ENCODE measurements around the gene DDOST. TPM values are rescaled to one million over a fixed set of nuclear protein-coding genes. Genes with fewer than 3 reads are reported as not detected.

Gene DDOST
- total RNA-seq, 1 donor from 2014 or later: 254 TPM

GRCh38 chr1:20666146-20666545, 5.0 kb upstream of the DDOST start:
- no peak overlapping the region for H3K4me3 Mint-ChIP-seq
- DNase-seq (ENCODE audit: extremely low spot score, unreplicated experiment): no peak
- H3K27me3 Mint-ChIP-seq: no peaks in the 10 kb centered on the region
- H3K4me1 Mint-ChIP-seq (ENCODE audit: unreplicated experiment): no peaks in the 10 kb centered on the region
- H3K27ac Mint-ChIP-seq: no peak overlapping the region
- TF ChIP-seq CTCF (conservative IDR thresholded peaks at IDR 0.05): no peak
- H3K36me3 Mint-ChIP-seq: no peaks in the 10 kb centered on the region
- no peaks in the 10 kb centered on the region for H3K9me3 Mint-ChIP-seq

GRCh38 chr1:20665726-20666125, 4.6 kb upstream of the DDOST start:
- H3K9me3 Mint-ChIP-seq: no peaks in the 10 kb centered on the region
- no peaks in the 10 kb centered on the region for H3K27me3 Mint-ChIP-seq
- H3K4me1 Mint-ChIP-seq (ENCODE audit: unreplicated experiment): no peaks in the 10 kb centered on the region
- no peak overlapping the region for H3K4me3 Mint-ChIP-seq
- DNase-seq (ENCODE audit: extremely low spot score, unreplicated experiment): no peak
- TF ChIP-seq CTCF (conservative IDR thresholded peaks at IDR 0.05): no peak
- H3K27ac Mint-ChIP-seq: no peak overlapping the region
- no peaks in the 10 kb centered on the region for H3K36me3 Mint-ChIP-seq

GRCh38 chr1:20663969-20664715, 3.0 kb upstream of the DDOST start:
- no peak overlapping the region for H3K27ac Mint-ChIP-seq

DNA sequence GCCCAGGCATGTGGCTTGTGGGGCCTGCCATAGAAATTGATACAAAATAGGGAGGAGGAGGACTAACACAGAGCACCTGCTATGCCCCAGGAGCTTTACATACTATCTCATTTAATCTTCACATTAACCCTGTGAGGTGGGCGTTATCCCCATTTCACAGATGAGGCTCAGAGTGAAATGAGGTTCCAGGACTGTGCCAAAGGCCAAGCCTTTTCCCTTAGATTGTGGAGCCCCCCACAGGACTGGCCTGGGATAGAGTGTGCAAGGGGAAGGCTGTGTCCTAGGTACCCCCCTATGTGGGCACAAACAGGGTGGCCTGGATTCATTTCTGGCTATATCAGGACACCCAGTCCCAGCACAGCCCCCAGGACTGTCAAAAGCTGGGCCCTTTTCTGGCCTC, 2.2 kb upstream of the DDOST start:
- peaks cover 16% of the 10 kb centered on the region for H3K4me1 Mint-ChIP-seq (ENCODE audit: unreplicated experiment)

More at GRCh38 chr1:20663969-20664715, 3.0 kb upstream of the DDOST start:
- no peak for DNase-seq (ENCODE audit: extremely low spot score, unreplicated experiment)
- no peaks in the 10 kb centered on the region for H3K36me3 Mint-ChIP-seq
- no peak for TF ChIP-seq CTCF (conservative IDR thresholded peaks at IDR 0.05)
- no peaks in the 10 kb centered on the region for H3K9me3 Mint-ChIP-seq
- H3K4me3 Mint-ChIP-seq: no peak overlapping the region
- no peaks in the 10 kb centered on the region for H3K27me3 Mint-ChIP-seq
- peaks cover 15% of the 10 kb centered on the region for H3K4me1 Mint-ChIP-seq (ENCODE audit: unreplicated experiment)

DNA sequence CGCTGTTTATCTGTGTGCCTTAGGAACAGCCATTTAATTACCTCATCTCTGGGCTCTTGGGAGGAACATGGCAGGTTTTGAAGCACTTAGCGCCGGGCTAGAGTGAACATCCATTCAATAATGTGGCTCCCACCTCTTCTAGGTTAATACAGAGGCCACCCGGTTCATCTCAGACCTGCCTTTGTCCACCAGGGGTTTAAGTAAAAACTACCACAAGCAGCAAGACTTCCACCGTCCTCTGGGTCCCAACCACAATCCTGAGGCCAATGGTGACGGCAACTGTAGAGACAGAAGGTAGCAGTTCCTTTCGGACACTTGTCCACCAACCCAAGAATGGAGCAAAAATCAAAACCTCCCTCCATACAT, 924 bp upstream of the DDOST start:
- Mint-ChIP-seq H3K9me3 (no peaks in the 10 kb centered on the region), H3K27ac (peak overlapping the region; percentile 89)

More for the DNA sequence above, 2.2 kb upstream of the DDOST start:
- Mint-ChIP-seq H3K9me3 (no peaks in the 10 kb centered on the region), H3K27ac (no peak overlapping the region), H3K27me3 (no peaks in the 10 kb centered on the region), H3K4me3 (no peak overlapping the region), H3K36me3 (no peaks in the 10 kb centered on the region)
- no peak for TF ChIP-seq CTCF (conservative IDR thresholded peaks at IDR 0.05)
- DNase-seq (ENCODE audit: extremely low spot score, unreplicated experiment): no peak

More for the DNA sequence above, 924 bp upstream of the DDOST start:
- H3K27me3 Mint-ChIP-seq: no peaks in the 10 kb centered on the region
- H3K36me3 Mint-ChIP-seq: no peaks in the 10 kb centered on the region
- no peak for TF ChIP-seq CTCF (conservative IDR thresholded peaks at IDR 0.05)
- no peak for DNase-seq (ENCODE audit: extremely low spot score, unreplicated experiment)
- peaks cover 16% of the 10 kb centered on the region for H3K4me1 Mint-ChIP-seq (ENCODE audit: unreplicated experiment)
- peak overlapping the region; percentile 99 for H3K4me3 Mint-ChIP-seq
